GM18511 (cell line): ENCODE measurements around the gene ENTPD7.
"Not testable (repeated sequence)": the region's sequence is repeated elsewhere in the genome, so short reads cannot be mapped to it uniquely, and the experiment has no call there.

Experiments used
- ATAC-seq: cut with Tn5 transposase; IDR thresholded peaks from one replicate; pipeline ENCODE4 v1.9.1; 2021; ENCODE audit warnings: mild to moderate bottlenecking, moderate library complexity; ENCODE audit not compliant: unreplicated experiment

The ENTPD7 gene

DNA sequence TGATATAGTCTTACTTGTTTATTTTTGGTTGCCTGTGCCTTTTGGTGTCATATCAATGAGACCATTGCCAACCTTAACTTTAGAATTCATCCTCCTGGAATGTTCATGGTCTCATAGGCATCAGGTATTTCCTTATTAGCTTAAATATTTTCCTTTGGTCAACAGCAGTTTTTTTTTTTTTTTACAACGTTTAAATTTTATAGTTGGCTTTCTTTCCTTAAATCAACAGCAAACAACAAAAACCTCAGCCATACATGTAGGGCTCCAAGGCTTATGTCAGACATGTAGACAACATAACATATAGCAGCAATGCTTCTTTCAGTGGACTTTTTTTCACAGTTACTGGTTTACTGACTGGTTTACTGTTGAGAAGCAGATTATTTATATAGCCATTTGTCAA, 22.7 kb downstream of the ENTPD7 start:
- no peak for ATAC-seq

DNA sequence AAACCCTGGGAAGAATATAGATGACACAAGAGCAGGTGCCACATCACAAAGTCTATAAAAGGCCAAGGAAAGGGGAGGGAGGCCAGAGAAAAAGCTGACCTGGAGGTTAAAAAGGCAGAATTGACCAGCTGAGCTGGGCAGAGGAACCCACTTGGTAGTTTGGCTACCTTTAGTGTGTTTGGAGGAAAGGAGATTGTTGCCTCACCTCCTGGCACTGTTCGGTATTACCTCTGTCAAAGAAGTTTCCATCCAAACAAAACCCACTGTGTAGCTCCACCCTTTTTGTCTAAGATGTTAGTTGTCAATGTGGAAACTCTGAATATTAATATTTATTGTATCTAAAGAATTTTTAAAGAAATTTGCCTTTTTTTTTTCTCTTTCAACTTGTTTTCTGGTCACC, 23.4 kb downstream of the ENTPD7 start:
- no peak for ATAC-seq

DNA sequence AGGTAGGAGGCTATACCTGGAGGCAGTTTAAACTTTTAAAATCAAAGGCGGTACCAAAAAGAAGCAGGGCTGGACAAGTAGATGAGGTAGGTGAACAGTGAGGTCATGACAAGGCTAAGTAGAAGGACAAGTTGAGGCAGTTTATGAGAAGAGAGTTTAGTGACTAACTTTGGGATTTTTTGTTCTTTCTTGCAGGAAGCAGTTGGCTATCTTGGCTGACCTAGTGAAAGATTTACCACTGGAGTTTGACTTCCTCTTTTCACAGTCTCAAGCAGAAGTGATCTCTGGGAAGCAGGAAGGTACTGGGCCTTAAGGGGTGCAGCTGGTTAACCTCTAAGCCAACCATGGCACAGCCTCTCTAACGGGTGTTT, 26.3 kb downstream of the ENTPD7 start:
- ATAC-seq = peak; percentile 97

DNA sequence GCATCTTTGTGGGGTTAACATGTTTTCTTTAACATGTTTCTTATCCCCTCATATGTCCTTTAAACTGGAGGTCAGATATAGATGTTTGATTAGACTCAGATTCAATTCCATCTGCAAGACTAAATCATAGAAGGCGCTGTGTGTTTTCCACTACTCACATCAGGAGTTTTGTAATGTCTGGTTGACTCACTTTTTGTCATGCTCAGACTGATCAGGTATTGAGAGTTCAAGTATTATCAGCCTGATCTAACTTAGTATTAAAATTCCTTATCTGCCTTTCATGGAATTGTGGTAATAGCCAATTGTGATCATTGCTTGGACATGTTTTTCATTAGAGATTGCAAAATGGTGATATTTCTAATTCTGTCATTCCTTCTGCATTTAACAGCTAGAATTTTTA, 30.2 kb downstream of the ENTPD7 start:
- ATAC-seq = no peak

DNA sequence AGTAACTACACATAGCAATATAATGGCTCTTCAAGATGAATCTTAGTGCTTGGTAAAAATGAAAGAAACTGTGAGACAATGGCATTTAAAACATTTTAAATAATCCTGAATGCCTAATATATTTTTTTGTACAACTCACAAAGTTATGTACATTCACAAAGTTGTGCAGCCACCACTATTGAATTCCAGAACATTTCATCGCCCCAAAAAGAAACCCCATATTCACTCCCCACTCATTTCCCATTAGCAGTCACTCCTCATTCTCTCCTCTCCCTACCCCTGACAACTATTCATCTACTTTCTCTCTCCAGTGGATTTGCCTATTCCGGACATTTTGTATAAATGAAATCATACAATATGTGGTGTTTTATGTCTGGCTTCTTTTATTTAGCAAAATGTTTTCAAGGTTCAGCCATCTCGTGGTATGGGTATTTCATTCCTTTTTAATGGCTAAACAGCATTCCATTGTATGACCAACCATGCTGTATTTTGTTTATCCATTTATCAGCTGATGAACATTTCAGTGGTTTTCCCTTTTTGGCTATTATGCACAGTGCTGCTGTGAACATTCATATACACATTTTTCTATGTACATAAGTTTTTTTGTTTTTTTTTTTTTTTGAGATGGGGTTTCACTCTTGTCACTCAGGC, 34.7 kb downstream of the ENTPD7 start:
- ATAC-seq = no peak

DNA sequence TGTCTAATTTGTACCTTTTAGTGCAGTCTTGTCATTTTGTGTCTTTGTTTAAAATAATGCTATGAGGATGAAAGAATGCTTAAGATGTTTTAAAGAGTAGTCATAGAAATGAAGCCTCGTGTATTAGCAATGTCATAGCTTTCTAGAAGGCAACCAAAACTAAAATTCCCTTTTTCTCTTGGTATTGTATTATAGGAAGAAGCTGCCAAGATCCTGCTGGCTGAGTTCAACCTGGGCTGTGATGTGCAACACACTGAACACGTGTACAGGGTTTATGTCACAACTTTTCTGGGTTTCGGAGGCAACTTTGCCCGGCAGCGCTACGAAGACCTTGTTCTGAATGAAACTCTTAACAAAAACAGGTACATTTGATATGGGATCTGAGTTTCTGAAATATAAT, 36.5 kb downstream of the ENTPD7 start:
- ATAC-seq = no peak

DNA sequence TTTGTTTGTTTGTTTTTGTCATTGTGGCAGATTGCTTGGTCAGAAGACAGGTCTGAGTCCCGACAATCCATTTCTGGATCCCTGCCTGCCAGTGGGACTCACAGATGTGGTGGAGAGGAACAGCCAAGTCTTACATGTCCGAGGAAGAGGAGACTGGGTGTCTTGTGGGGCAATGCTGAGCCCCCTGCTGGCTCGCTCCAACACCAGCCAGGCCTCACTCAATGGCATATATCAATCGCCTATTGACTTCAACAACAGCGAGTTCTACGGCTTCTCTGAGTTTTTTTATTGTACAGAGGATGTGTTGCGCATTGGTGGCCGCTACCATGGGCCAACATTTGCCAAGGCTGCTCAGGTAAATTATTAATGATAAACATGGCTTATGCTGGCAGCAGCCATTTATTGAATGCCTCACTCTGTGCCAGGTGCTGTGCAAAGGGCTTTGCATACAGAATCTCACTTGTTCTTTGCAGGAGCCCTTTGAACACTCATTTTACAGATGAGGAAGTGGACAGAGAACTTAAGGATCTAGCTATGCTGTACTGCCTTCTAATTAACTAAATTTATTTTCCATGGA, 39.3 kb downstream of the ENTPD7 start:
- ATAC-seq = no peak

DNA sequence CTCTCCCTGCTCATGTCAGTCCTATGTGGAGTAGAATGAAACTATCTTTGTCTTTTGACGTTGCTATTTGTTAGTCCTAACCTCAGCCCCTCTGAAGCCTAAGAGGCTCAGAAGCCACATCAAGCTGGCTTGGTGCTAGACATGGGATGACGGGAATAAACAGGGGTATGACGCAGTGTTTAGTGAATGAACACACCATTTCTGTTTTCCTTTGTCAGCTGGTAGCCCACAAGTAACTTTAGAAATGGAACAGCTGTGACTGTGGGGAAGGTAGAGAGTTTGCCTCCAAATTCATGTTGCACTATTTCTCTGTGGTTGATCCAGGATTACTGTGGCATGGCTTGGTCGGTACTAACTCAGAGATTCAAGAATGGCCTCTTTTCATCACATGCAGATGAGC, 41.3 kb downstream of the ENTPD7 start:
- no peak for ATAC-seq

DNA sequence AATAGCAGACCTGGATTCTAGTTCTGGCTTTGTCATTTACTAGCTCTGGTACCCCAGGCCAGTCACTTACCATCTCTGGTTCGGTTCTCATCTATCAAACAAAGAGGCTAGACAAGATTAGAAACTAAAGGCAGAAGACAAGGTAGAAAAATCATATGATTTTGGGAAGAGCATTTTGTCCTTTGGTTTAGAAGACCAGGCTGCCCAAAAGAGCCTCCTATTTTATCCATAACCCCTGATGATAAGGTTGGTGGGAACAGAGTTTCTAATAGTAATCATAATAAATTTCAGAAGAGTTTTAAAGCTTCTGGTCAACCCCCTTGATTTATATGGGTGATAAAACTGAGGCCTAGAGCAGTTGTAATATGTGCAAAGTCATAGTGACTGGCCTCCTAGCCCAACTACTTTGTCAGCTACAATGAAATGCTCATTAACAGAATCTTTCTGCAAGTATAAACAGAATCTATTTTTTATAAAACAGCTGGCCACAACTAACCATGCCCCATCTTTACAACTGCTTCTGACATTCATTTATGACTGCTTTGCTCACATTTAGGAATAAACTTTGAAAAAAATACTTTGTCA, 49.2 kb downstream of the ENTPD7 start:
- no peak for ATAC-seq

DNA sequence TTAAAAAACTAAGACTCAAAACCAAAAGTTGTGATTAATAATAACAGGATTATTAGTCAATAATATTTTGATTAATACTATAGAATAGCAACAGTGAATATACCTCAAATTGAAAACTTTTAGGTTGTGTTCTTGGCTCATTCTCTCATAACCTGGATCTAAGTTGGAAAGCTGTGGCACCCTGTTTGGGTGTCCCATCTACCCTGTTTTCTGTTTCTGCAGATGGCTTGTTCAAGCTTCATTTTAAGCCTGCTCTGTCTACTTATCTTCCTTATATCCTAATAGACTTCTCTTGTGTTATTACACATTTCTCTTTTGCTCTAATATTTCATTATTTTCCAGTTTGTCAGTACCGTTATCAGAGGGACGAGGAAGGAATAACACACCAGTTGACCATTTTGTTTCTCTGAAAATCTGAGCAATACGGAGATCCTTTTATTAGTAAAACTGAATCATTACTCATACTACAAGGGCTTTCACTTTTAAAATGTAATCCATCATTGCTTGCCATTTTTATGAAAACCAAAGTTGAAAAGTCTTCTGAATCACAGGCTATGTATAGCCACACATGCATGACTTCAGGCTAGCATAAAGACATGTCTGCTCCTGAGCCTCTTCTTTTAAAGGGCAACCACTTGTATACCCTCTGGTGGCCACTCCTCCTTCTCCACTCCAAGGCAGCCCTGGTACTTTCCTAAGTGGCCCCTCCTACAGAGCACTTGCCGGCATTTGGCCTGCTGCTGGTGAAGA, 50.3 kb downstream of the ENTPD7 start:
- ATAC-seq = peak; percentile 85

DNA sequence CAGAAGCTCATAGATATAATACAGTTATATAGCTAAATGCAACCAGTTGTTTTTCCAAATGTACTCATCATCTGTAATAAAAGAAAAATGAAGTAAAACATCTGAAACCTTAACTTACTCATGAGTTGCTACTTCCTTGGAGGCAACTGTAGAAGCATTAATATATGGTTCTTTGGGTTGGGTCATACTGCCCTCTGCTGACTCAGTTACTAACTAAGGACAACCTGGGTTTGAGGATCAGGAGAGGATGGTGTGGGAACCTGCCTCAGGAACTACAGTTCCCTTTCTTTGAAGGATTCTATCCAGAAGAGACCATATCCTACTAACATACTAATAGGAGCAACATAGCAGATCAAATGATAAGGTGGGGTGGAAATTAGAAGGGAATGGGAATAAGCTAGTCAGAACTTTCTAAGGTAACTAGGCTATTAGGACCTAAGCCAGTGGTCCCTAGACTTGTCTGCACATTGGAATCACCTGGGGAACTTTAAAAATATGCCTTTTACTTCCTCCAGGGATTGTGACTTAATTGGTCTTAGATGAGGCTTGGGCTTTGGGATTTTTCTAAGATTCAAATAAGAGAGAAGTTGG, 51.9 kb downstream of the ENTPD7 start:
- ATAC-seq = peak; percentile 68

DNA sequence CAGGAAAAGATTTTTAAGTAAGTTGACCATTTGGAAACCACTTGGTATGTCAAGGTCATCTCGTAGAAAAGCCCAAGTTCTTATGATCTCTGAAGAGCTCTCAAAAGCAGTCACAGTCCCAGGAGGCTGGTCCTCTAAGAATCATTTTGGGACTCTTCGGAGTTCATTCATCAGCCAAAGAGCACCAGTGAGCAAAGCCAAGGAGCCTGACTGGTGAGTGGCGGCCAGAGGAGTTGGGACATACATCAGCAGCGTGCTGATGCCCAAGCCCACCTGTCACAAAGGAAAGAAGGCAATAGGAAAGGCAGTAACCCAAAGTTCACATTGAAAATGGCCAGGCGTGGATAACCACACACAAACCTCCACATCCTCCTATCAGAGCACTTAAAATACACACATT, 55.1 kb downstream of the ENTPD7 start:
- no peak for ATAC-seq

DNA sequence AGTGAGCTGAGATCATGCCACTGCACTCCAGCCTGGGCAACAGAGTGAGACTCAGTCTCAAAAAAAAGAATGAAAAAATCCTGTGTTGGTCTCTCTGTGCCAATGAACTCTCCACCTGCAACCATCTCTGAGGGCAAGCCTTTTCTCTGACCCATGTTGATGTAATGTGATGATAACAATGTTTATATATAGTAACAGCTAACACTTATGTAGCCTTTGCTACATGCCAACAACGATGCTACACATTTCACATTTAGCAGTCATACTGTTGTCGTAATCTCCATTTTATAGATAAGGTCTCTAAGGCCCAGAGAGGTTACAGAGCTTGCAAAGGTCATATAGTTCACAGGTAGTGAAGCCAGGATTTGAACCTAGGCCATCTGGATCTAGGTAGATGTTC, 61.1 kb downstream of the ENTPD7 start:
- ATAC-seq = no peak

DNA sequence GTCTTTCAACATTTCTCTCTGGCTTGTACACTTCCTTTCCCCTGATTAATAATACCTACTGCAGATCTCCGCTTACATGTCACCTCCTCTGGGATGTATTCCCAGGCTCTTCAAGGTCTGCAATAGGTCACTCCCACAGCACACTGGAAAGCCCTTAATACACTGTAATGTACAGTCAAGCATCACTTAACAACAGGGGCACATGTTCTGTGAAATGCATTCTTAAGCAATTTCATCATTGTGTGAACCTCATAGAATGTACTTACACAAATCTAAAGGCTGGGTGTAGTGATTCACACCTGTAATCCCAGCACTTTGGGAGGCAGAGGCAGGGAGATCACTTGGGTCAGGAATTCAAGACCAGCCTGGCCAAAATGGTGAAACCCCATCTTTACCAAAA, 70.7 kb downstream of the ENTPD7 start:
- ATAC-seq = no peak

DNA sequence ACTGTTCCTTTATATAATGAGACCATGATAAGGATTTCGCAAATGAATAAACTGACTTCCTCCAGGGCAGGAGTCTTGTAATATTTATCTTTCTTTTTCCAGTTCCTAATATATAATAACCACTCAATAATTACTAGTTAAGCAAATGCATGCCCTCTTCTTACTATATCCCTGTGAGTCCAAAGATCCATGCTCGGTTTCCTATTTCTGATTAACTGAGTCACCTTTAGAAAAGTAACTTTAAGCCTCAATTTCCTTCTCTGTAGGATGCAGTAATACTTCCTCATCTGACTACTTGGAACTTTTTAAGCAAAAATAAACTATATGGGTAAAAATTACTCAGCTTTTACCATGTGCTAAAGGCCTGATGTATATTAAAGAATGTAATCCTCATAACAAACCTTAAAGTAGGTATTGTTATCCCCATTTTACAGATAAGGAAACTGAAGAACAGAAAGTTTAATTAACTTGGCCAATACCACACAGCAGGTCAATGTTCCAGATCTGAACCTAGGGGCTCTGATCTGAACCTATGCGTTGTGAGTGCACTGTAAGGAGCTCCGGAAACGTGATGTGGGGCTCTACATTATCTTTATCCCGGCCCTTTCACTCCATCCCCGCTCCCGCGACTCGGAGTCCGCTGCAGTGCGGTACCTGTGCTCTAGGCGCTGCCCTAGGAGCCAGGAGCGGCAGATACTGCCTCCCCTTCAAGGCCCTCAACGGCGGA, 72.2 kb downstream of the ENTPD7 start:
- peak; percentile 49 for ATAC-seq

DNA sequence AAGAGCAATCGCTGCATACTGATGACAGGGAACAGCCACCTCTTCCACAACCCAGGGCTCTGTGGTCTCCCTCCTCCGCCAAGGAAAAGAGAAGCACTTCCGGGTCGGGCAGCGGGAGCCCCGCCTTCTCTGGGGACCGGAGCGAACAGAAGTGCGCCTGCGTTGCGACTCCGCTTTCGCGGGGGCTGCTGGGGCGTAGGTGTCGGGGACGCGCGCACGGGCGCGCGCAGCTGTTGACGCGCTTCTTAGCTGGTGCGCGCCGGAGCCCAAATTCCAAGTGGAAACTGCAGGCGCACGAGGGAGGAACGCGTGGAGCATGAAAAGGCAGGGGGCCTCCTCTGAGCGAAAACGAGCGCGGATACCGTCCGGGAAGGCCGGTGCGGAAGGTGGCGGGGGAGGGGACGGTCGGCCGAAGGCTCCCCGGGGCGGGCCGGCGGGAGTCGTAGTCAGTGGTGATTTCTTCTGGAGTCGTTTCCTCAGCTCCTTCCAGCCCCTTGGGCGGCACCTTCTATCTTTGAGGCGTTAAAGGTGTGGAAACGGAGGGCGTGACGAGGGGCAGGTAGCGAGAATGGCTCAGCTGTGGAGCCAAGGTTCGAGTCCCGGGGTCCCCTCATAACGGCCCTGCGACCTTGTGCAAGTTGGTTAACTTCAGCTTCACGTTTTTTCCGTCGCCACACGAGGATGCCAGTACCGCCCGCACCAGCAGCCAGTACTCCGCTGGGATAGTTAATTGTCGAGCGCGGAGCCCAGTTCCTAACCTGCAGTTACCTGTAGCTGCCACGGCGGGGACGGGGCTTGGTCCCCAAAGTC, 72.9 kb downstream of the ENTPD7 start, which contains the start of the genes COX15 and CUTC:
TSS of gene COX15 (minus strand) at position 95 of the 810 bp plus-strand sequence. CDS start at position 17, 78 bp downstream.
TSS of gene CUTC (plus strand) at position 202 of the 810 bp plus-strand sequence. CDS start at position 317, 115 bp downstream.
- ATAC-seq = peak; percentile 88

DNA sequence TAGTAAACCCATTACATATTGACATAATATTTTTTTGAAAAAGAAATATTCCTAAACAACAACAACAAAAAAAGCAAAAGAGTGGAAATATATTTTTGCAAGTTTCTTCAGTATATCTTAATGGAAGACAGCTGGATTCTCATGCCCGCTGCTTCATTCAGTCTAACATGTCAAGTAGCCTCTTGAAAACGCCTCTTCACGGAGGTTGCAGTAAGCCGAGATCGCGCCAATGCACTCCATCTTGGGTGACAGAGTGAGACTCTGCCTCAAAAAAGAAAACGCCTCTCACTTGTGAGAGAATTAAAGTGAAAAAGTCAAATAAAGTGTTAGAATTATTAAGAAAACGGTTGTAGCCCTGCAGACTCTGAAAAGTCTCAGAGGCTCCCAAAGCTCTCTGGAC, 74.1 kb downstream of the ENTPD7 start:
- ATAC-seq = no peak

DNA sequence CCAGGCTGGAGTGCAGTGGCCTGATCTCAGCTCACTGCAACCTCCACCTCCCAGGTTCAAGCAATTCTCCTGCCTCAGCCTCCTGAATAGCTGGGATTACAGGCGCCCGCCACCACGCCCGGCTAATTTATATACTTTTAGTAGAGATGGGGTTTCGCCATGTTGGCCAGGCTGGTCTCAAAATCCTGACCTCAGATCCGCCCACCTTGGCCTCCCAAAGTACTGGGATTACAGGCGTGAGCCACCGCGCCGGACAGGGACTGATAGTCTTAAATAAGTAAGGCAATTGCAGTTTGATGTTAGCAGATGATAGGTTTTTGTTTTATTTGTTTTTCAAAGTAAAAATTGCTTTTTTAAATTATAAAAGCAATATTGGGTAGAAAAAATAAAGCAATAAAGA, 74.8 kb downstream of the ENTPD7 start:
- not testable (repeated sequence) for ATAC-seq

DNA sequence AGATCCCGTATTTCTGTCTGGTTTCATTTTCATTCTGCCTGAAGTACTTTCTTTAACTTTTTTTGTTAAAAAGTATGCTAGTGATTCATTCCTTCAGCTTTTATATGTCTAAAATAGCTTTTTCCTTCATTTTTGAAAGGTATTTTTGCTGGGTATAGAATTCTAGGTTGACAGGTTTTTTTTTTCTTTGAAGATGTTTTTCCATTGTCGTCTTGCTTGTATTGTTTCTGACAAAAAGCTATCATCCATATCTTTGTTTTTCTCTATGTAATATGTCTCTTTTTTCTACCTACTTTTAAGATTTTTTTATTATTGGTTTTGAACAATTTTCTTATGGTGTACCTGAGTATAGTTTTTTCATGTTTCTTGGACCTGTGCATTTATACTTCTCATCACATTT, 81.0 kb downstream of the ENTPD7 start:
- ATAC-seq = no peak
